Caco-2 (cell line): ENCODE results near the gene RACK1. TPM values are rescaled to one million over a fixed set of nuclear protein-coding genes. Genes with fewer than 3 reads are reported as not detected.

Source experiments
- BruUV-seq: library from RNA; stranded (reverse); fragments of 400-500 nt; replicated peaks from 2 replicates; lab custom pipeline; 2021; lab: Mats Ljungman, UMichigan
- CTCF ChIA-PET: fragments of 300-600 bp; sonication (Branson Sonifier 250); formaldehyde crosslinking; loops from one replicate; lab custom pipeline; 2022; ENCODE audit warnings: antibody characterized with exemption; lab: Charles Lee
- POLR2A ChIA-PET: fragments of 300-600 bp; sonication (Branson Sonifier 250); formaldehyde crosslinking; loops from one replicate; lab custom pipeline; 2022; ENCODE audit warnings: antibody characterized with exemption; lab: Charles Lee
- DNase-seq, 2 experiments: peaks; one replicate each; pipeline versions ENCODE4 v3.0.0 to v3.0.0-alpha.2; 2020 to 2022
- H3K27me3 ChIP-seq: replicated peaks from 2 replicates; pipeline ENCODE4 v1.6.0; 2011; ENCODE audit warnings: low read length; ENCODE audit not compliant: control insufficient read depth, insufficient read depth
- H3K36me3 ChIP-seq: 2 replicates; pipeline ENCODE4 v1.5.1; 2011; ENCODE audit warnings: low read length; ENCODE audit not compliant: control insufficient read depth, insufficient read depth
- H3K4me1 ChIP-seq: fragments of 250-450 bp; sonication (Bioruptor Pico); 2 replicates; pipeline ENCODE4 v1.5.1; 2020; ENCODE audit warnings: mild to moderate bottlenecking
- H3K4me3 ChIP-seq: 2 replicates; pipeline ENCODE4 v1.5.1; 2011; ENCODE audit warnings: low read depth, mild to moderate bottlenecking, control low read depth, low read length
- H3K9me3 ChIP-seq: fragments of 250-450 bp; sonication (Bioruptor Pico); 2 replicates; pipeline ENCODE4 v1.5.1; 2020; ENCODE audit warnings: mild to moderate bottlenecking, moderate library complexity
- H3K27ac Mint-ChIP-seq: one replicate; pipeline ENCODE4 v1.8.0; 2022; ENCODE audit warnings: mixed read lengths; ENCODE audit not compliant: unreplicated experiment
- H3K27me3 Mint-ChIP-seq: one replicate; pipeline ENCODE4 v1.8.0; 2022; ENCODE audit warnings: mixed read lengths; ENCODE audit not compliant: insufficient read depth, unreplicated experiment
- H3K36me3 Mint-ChIP-seq: one replicate; pipeline ENCODE4 v1.8.0; 2022; ENCODE audit warnings: mild to moderate bottlenecking, mixed read lengths; ENCODE audit not compliant: insufficient read depth, unreplicated experiment
- H3K4me1 Mint-ChIP-seq: one replicate; pipeline ENCODE4 v1.8.0; 2022; ENCODE audit warnings: low read depth, mixed read lengths; ENCODE audit not compliant: unreplicated experiment
- H3K4me3 Mint-ChIP-seq: one replicate; pipeline ENCODE4 v1.8.0; 2022; ENCODE audit warnings: mild to moderate bottlenecking, moderate library complexity, mixed read lengths; ENCODE audit not compliant: unreplicated experiment
- H3K9me3 Mint-ChIP-seq: one replicate; pipeline ENCODE4 v1.8.0; 2022; ENCODE audit warnings: mixed read lengths; ENCODE audit not compliant: unreplicated experiment
- CTCF ChIP-seq, 2 experiments: fragments of 200-600 bp in 1 of 2; IDR thresholded peaks; 1 replicate in 1 of 2; 2 replicates in 1 of 2; pipeline versions ENCODE4 v1.5.1 to v1.8.0; 2011 to 2022; ENCODE audit warnings: antibody characterized with exemption in 1 of 2, control low read depth in 1 of 2, inconsistent platforms in 1 of 2, low read depth in 1 of 2, low read length in 1 of 2, mild to moderate bottlenecking in 1 of 2, moderate library complexity in 1 of 2; ENCODE audit not compliant: insufficient read depth in 1 of 2, severe bottlenecking in 1 of 2, unreplicated experiment in 1 of 2
- intact Hi-C: fragments of 100-400 bp; cut with micrococcal nuclease; formaldehyde crosslinking; loops from one replicate; pipeline ENCODE4 v1.10.0; 2022; ENCODE audit not compliant: unreplicated experiment
- total RNA-seq: library from RNA; stranded (reverse); gene quantifications from 2 replicates; pipeline ENCODE4 v1.2.3, GENCODE V29; 2022

RACK1 gene
- total RNA-seq, 1 experiment from 2014 or later: 2,098 TPM

GRCh38 chr5:181205761-181206649 lies 37.7 kb downstream of the RACK1 start:
- Mint-ChIP-seq H3K9me3 (no peaks in the 10 kb centered on the region), H3K27me3 (peaks cover 15% of the 10 kb centered on the region), H3K27ac (peak overlapping the region; percentile 91), H3K4me3 (peak overlapping the region; percentile 82), H3K4me1 (peaks cover 28% of the 10 kb centered on the region), H3K36me3 (peaks cover 35% of the 10 kb centered on the region)
- Histone ChIP-seq H3K4me3 (peak overlapping the region; percentile 50), H3K36me3 (no peaks in the 10 kb centered on the region), H3K9me3 (no peaks in the 10 kb centered on the region), H3K4me1 (no peaks in the 10 kb centered on the region), H3K27me3 (no peaks in the 10 kb centered on the region; the same call in 1 of the 2 replicates)
- no TSS peak for BruUV-seq
- DNase-seq: no peak
- CTCF ChIA-PET: interaction anchor here (1.3 to 3.3 kb wide), 2 partner anchors 14 to 21 kb away, joined by 7 to 12 read pairs; no protein-coding TSS in a partner anchor
- TF ChIP-seq CTCF (IDR thresholded peaks at IDR 0.05; ENCODE audit: insufficient read depth in 1 of 2, low read depth in 1 of 2, low read length in 1 of 2, severe bottlenecking in 1 of 2, unreplicated experiment in 1 of 2): no peak
- intact Hi-C loops: loop anchor here (1.0 kb wide), 1 partner anchor 15 kb away; no protein-coding TSS in a partner anchor
- POLR2A ChIA-PET: interaction anchor here (1.3 to 1.5 kb wide), 3 partner anchors 14 to 22 kb away, joined by 3 to 9 read pairs (median 7); no protein-coding TSS in a partner anchor

DNA sequence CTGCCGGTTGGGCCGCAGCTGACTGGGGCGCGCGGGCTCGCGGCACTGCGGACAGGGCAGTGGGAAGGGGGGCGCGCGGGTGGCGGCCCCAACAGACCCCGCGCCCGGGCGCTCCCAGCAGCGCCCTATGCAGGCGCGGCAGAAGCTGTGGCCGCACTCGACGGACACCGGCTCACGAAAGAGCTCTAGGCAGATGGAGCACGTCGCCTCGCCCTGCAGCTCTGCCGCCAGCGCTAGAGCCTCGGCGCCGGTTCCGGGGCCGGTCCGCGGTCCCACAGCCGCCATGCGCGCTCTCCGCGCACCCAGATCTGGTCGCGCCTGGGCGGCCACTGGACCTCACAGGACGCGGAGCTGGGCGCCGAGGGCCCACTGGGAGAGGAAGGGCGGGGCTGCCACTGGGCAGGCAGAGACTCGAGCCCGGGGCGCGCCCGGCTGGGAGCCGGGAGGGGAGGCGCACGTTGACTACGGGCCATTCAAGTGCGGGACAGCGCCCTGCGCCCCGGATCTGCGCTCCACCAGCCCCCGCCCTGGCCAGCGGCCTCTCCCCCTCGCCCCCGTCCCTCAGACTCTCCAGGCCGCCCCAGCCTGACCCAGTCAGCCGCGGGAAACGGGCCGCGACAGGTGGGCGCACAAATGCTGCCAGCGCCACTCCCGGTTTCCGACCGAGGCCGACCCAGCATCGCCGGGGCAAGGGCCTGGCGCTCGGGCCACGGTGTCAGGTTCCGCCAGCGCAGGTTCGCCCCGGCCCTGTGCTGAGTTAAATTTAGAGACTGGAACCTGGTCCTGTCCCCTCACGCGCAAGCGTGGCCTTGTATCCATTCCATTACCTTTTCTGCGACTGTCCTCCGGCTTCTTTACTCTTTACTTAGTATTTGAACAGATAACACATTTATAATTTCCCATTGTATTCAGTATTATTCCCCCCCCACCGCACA lies 38.6 kb downstream of the RACK1 start, which contains the start of gene TRIM7:
TSS of gene TRIM7 (minus strand) at position 371 of the 935 bp plus-strand sequence. CDS start at position 285, 86 bp downstream.
- H3K4me1 Mint-ChIP-seq: peaks cover 28% of the 10 kb centered on the region
- H3K36me3 Mint-ChIP-seq: peaks cover 35% of the 10 kb centered on the region
- ChIA-PET POLR2A (interaction anchor here (1.0 kb wide), 1 partner anchor 14 kb away, joined by 5 read pairs; no protein-coding TSS in a partner anchor), CTCF (interaction anchor here (1.8 to 3.3 kb wide), 2 partner anchors 13 to 21 kb away, joined by 5 to 12 read pairs; no protein-coding TSS in a partner anchor)
- Histone ChIP-seq H3K27me3 (no peaks in the 10 kb centered on the region; the same call in 1 of the 2 replicates), H3K36me3 (no peaks in the 10 kb centered on the region), H3K9me3 (no peaks in the 10 kb centered on the region), H3K4me3 (peak within 1 kb of the TSS; percentile 50), H3K4me1 (no peaks in the 10 kb centered on the region)
- peaks cover 15% of the 10 kb centered on the region for H3K27me3 Mint-ChIP-seq
- no peak within 1 kb of the TSS for H3K27ac Mint-ChIP-seq
- intact Hi-C loops: no loop called here
- no peaks in the 10 kb centered on the region for H3K9me3 Mint-ChIP-seq
- TF ChIP-seq CTCF (IDR thresholded peaks at IDR 0.05; ENCODE audit: insufficient read depth in 1 of 2, low read depth in 1 of 2, low read length in 1 of 2, severe bottlenecking in 1 of 2, unreplicated experiment in 1 of 2): no peak
- H3K4me3 Mint-ChIP-seq: peak within 1 kb of the TSS; percentile 82
- DNase-seq: peak in 1 of 2 experiments; percentile 45
- BruUV-seq: no TSS peak
